Measurements from ENCODE around the gene DNHD1. TPM values are rescaled to one million over a fixed set of nuclear protein-coding genes. Genes with fewer than 3 reads are reported as not detected.

DNHD1 gene
- total and polyA plus RNA-seq, 9 of the 15 experiments (the other 6 are each of a cell fraction or from before 2014, with no cell fraction given): 0.82 to 9.7 (median 3.8) TPM

GRCh38 chr11:6610591-6610990 is 113.5 kb downstream of the DNHD1 start:
- Histone ChIP-seq H3K4me2 (ENCODE audit: insufficient read depth, low read length) (peak overlapping the region; percentile 99), H3K27ac (ENCODE audit: extremely low read depth, low read depth, low read length) (no peak overlapping the region; the same call in 2 of the 3 replicates), H3K4me1 (replicated peaks in 1 of 2; ENCODE audit: control insufficient read depth in 2 of 2, insufficient read depth in 2 of 2, low read length in 2 of 2) (peaks cover 33% of the 10 kb centered on the region in 2 experiments), H4K20me1 (replicated peaks; ENCODE audit: control insufficient read depth, insufficient read depth, low read length) (no peaks in the 10 kb centered on the region), H3K36me3 (ENCODE audit: control insufficient read depth, insufficient read depth, low read length) (peaks cover 64% of the 10 kb centered on the region), H3K27me3 (ENCODE audit: control insufficient read depth in 2 of 2, insufficient read depth in 2 of 2, low read length in 2 of 2) (no peaks in the 10 kb centered on the region), H3K9me1 (ENCODE audit: control insufficient read depth, insufficient read depth, low read length) (no peaks in the 10 kb centered on the region), H3K4me3 (peak overlapping the region; percentile 81), H3K9ac (ENCODE audit: insufficient read depth in 1 of 2, low read depth in 2 of 2, low read length in 2 of 2) (peak overlapping the region; percentile 92 to 97; a peak in 3 of 4 replicates), H3K9me3 (replicated peaks; ENCODE audit: control insufficient read depth, insufficient read depth, low read depth, low read length) (no peaks in the 10 kb centered on the region), H2AFZ (ENCODE audit: low read depth, low read length) (no peak overlapping the region), H3K79me2 (ENCODE audit: control insufficient read depth, insufficient read depth, low read length) (peaks cover 42% of the 10 kb centered on the region)
- WGBS (ENCODE audit: insufficient coverage, low coverage, missing lambda C conversion rate): 83% methylated on average over 6 of the region's 6 CpGs
- BruUV-seq (replicated peaks): TSS peak; percentile 59
- peak in 2 of 4 experiments; percentile 43 to 46 for DNase-seq (ENCODE audit: extremely low read depth in 1 of 4, low spot score in 3 of 4)
- ChIA-PET CTCF (ENCODE audit: low intra/inter-chr PET ratio) (no interaction called here), POLR2A (interaction anchor here (0.6 to 1.3 kb wide), 2 partner anchors 57 to 191 kb away, joined by 3 to 6 read pairs; no protein-coding TSS in a partner anchor)
- intact Hi-C loops (cut with micrococcal nuclease): no loop called here
- no peak for TF ChIP-seq NFIC (IDR thresholded peaks at IDR 0.05)
- TF ChIP-seq, protein P1, sequence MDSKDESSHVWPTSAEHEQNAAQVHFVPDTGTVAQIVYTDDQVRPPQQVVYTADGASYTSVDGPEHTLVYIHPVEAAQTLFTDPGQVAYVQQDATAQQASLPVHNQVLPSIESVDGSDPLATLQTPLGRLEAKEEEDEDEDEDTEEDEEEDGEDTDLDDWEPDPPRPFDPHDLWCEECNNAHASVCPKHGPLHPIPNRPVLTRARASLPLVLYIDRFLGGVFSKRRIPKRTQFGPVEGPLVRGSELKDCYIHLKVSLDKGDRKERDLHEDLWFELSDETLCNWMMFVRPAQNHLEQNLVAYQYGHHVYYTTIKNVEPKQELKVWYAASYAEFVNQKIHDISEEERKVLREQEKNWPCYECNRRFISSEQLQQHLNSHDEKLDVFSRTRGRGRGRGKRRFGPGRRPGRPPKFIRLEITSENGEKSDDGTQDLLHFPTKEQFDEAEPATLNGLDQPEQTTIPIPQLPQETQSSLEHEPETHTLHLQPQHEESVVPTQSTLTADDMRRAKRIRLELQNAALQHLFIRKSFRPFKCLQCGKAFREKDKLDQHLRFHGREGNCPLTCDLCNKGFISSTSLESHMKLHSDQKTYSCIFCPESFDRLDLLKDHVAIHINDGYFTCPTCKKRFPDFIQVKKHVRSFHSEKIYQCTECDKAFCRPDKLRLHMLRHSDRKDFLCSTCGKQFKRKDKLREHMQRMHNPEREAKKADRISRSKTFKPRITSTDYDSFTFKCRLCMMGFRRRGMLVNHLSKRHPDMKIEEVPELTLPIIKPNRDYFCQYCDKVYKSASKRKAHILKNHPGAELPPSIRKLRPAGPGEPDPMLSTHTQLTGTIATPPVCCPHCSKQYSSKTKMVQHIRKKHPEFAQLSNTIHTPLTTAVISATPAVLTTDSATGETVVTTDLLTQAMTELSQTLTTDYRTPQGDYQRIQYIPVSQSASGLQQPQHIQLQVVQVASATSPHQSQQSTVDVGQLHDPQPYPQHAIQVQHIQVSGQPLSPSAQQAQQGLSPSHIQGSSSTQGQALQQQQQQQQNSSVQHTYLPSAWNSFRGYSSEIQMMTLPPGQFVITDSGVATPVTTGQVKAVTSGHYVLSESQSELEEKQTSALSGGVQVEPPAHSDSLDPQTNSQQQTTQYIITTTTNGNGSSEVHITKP (IDR thresholded peaks at IDR 0.05; ENCODE audit: partially characterized antibody): peak; percentile 61
- TF ChIP-seq ZNF778 (CRISPR knock-in tag; IDR thresholded peaks at IDR 0.05): no peak
- peak; percentile 34; the same call in 1 of the 2 replicates for TF ChIP-seq MAX (CRISPR knock-in tag; IDR thresholded peaks at IDR 0.05)
- TF ChIP-seq ZFPM2 (CRISPR knock-in tag; IDR thresholded peaks at IDR 0.05): no peak
- TF ChIP-seq NCOA1 (IDR thresholded peaks at IDR 0.05; ENCODE audit: low read depth): no peak
- TF ChIP-seq RBFOX2 (IDR thresholded peaks at IDR 0.05; ENCODE audit: low read depth, low read length): peak; percentile 48; the same call in 1 of the 2 replicates
- 0 out of 2 replicates have a peak, but pooled peaks have one; percentile 56 for TF ChIP-seq CBX1 (IDR thresholded peaks at IDR 0.05; ENCODE audit: low read depth)
- no peak for TF ChIP-seq TRIM28 (IDR thresholded peaks at IDR 0.05)
- TF ChIP-seq, protein P2, sequence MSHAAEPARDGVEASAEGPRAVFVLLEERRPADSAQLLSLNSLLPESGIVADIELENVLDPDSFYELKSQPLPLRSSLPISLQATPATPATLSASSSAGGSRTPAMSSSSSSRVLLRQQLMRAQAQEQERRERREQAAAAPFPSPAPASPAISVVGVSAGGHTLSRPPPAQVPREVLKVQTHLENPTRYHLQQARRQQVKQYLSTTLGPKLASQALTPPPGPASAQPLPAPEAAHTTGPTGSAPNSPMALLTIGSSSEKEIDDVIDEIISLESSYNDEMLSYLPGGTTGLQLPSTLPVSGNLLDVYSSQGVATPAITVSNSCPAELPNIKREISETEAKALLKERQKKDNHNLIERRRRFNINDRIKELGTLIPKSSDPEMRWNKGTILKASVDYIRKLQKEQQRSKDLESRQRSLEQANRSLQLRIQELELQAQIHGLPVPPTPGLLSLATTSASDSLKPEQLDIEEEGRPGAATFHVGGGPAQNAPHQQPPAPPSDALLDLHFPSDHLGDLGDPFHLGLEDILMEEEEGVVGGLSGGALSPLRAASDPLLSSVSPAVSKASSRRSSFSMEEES (CRISPR knock-in tag; IDR thresholded peaks at IDR 0.05): no peak
- TF ChIP-seq C11orf30 (IDR thresholded peaks at IDR 0.05; ENCODE audit: low read depth): no peak
- no peak for TF ChIP-seq CEBPG (CRISPR knock-in tag; IDR thresholded peaks at IDR 0.05)
- no peak for TF ChIP-seq CEBPG (tag; conservative IDR thresholded peaks at IDR 0.05 in 1 of 2, IDR thresholded peaks at IDR 0.05 in 1 of 2)
- TF ChIP-seq ZFX (CRISPR knock-in tag; IDR thresholded peaks at IDR 0.05): 0 out of 2 replicates have a peak, but pooled peaks have one; percentile 10
- TF ChIP-seq POLR2AphosphoS2 (IDR thresholded peaks at IDR 0.05; ENCODE audit: low read length): peak; percentile 24
- no peak for TF ChIP-seq RB1 (IDR thresholded peaks at IDR 0.05; ENCODE audit: low read depth)
- no peak for TF ChIP-seq ZNF445 (CRISPR knock-in tag; IDR thresholded peaks at IDR 0.05; ENCODE audit: low read depth)
- no peak for TF ChIP-seq CHD2 (IDR thresholded peaks at IDR 0.05; ENCODE audit: low read depth, low read length)
- in situ Hi-C loops (cut with MboI): no loop called here
- no peak for FAIRE-seq
- no peak for ATAC-seq
